Upper lobe of right lung (tissue), 1 donor: ENCODE measurements around the gene EPB41L5. TPM values are rescaled to one million over a fixed set of nuclear protein-coding genes. Genes with fewer than 3 reads are reported as not detected.
"Not testable (repeated sequence)": the region's sequence is repeated elsewhere in the genome, so short reads cannot be mapped to it uniquely, and the experiment has no call there.

Experiments
- ATAC-seq: fragments of 200-7000 bp; cut with Tn5 transposase; one replicate; pipeline ENCODE4 v1.9.1; 2020; ENCODE audit warnings: mild to moderate bottlenecking, moderate library complexity
- DNase-seq: peaks from one replicate; pipeline ENCODE4 v3.0.0-alpha.2; 2020
- H3K27ac ChIP-seq: fragments of 200-600 bp; one replicate; pipeline ENCODE4 v1.8.0; 2022
- H3K27me3 ChIP-seq: fragments of 200-600 bp; one replicate; pipeline ENCODE4 v1.8.0; 2022; ENCODE audit warnings: mild to moderate bottlenecking
- H3K36me3 ChIP-seq: fragments of 200-600 bp; one replicate; pipeline ENCODE4 v1.8.0; 2022
- H3K4me1 ChIP-seq: fragments of 200-600 bp; one replicate; pipeline ENCODE4 v1.8.0; 2022
- H3K4me3 ChIP-seq: fragments of 200-600 bp; one replicate; pipeline ENCODE4 v1.8.0; 2022; ENCODE audit warnings: mild to moderate bottlenecking
- H3K9me3 ChIP-seq: fragments of 200-600 bp; one replicate; pipeline ENCODE4 v1.8.0; 2022
- CTCF ChIP-seq: fragments of 200-600 bp; IDR thresholded peaks from one replicate; pipeline ENCODE4 v1.8.0; 2022; ENCODE audit warnings: antibody characterized with exemption
- intact Hi-C: fragments of 100-400 bp; cut with DNase I; formaldehyde crosslinking; loops from one replicate; pipeline ENCODE4 v1.11.0; 2022
- total RNA-seq: library from RNA; stranded (reverse); fragmentation: NEBNext Ultra II Directional; extraction: Animal tissue kit (Norgen Biotek cat#: 25700); gene quantifications from one replicate; pipeline ENCODE4 v1.2.1, GENCODE V29; 2021
- donor health status: DM: no; HTN: yes; CAD: no; lungs with severe emphysema.

Gene EPB41L5
- total RNA-seq, 1 donor from 2014 or later: 85.5 TPM

- Histone ChIP-seq H3K4me3 (no peak overlapping the region), H3K9me3 (no peaks in the 10 kb centered on the region), H3K4me1 (no peaks in the 10 kb centered on the region), H3K27ac (peak overlapping the region; percentile 5), H3K36me3 (no peaks in the 10 kb centered on the region), H3K27me3 (no peaks in the 10 kb centered on the region)
- peak; percentile 95 for ATAC-seq
- TF ChIP-seq CTCF: no peak
- intact Hi-C loops: no loop called here
- no peak for DNase-seq
These were observed 54.1 kb downstream of the EPB41L5 start for GRCh38 chr2:120066800-120067547.

DNA sequence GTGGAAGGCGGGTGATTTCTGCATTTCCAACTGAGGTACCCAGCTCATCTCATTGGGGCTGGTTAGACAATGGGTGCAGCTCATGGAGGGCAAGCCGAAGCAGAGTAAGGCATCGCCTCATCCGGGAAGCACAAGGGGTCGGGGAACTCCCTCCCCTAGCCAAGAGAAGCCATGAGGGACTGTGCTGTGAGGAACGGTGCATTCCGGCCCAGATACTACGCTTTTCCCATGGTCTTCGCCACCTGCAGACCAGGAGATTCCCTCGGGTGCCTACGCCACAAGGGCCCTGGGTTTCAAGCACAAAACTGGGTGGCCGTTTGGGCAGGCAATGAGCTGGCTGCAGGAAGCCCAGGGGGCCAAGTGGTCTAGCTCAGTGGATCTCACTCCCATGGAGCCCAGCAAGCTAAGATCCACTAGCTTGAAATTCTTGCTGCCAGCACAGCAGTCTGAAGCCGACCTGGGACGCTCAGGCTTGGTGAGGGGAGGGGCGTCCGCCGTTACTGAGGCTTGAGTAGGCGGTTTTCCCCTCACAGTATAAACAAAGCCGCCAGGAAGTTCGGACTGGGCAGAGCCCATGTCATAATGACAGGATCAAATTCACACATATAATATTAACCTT lies 55.3 kb downstream of the EPB41L5 start:
- ATAC-seq, H3K27me3 ChIP-seq, H3K9me3 ChIP-seq, H3K27ac ChIP-seq, H3K4me1 ChIP-seq, DNase-seq, H3K36me3 ChIP-seq, intact Hi-C loops, H3K4me3 ChIP-seq: not testable (repeated sequence)

DNA sequence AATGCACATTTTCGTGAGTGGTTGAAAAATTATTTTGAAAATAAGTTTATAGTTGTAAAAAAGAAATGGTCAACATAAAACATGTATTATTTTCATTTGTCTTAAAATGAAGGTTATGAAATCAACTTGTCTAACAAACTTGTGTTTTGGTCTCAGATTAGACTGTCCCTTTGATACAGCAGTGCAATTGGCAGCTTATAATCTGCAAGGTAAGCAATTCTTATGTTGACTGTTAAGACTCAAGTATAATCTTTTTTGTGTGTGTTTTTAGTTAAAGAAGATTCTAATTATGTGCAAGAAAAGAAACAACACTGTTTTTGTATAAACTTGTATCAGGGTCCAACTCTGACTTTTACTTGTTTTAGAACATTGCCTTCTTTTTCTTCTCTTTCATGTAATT lies 62.7 kb downstream of the EPB41L5 start:
- Histone ChIP-seq H3K27ac (no peak overlapping the region), H3K9me3 (no peaks in the 10 kb centered on the region), H3K4me3 (no peak overlapping the region), H3K27me3 (no peaks in the 10 kb centered on the region), H3K4me1 (no peaks in the 10 kb centered on the region), H3K36me3 (peaks cover 11% of the 10 kb centered on the region)
- no peak for DNase-seq
- intact Hi-C loops: no loop called here
- no peak for TF ChIP-seq CTCF
- no peak for ATAC-seq

DNA sequence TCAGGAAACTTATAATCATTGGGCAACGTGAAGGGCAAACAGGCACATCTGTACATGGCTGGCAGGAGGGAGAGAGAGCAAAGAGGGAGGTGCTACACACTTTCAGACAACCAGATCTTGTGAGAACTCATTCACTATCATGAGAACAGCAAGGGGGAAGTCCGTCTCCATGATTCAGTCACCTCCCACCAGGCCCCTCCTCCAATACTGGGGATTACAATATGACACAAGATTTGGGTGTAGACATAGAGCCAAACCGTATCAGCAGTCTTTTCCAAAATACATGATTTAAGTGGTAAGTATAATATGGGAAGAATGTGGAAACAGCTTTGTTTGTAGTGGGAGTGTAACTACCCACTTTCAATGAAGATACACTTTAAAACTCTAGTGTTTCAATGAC lies 65.0 kb downstream of the EPB41L5 start:
- Histone ChIP-seq H3K9me3 (no peaks in the 10 kb centered on the region), H3K4me1 (no peaks in the 10 kb centered on the region), H3K27me3 (no peaks in the 10 kb centered on the region), H3K4me3 (no peak overlapping the region), H3K27ac (no peak overlapping the region), H3K36me3 (peaks cover 11% of the 10 kb centered on the region)
- no peak for TF ChIP-seq CTCF
- DNase-seq (no peak), ATAC-seq (no peak)
- intact Hi-C loops: no loop called here

DNA sequence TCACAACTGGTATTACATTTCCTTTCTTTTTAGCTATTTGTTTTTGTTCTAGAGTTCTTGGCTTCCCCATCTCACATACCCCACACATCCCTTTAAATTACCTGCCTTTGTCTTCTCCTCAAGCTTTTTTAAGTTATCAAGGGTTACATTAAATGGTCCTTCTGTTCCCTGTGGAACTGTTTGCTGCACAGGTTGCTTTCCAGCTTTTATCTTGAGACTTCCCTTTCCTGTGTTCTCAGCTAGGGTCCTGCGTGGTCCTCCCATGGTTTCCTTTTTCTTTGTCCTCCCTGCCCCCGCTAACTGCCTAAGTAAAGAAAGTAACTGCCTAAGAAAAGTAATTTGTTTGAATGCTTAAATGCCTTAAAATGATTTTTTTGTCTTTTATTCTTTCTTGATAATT lies 66.8 kb downstream of the EPB41L5 start:
- Histone ChIP-seq H3K27ac (no peak overlapping the region), H3K36me3 (peaks cover 11% of the 10 kb centered on the region), H3K27me3 (no peaks in the 10 kb centered on the region), H3K4me1 (no peaks in the 10 kb centered on the region), H3K4me3 (no peak overlapping the region), H3K9me3 (no peaks in the 10 kb centered on the region)
- intact Hi-C loops: no loop called here
- DNase-seq (no peak), ATAC-seq (no peak)
- no peak for TF ChIP-seq CTCF

DNA sequence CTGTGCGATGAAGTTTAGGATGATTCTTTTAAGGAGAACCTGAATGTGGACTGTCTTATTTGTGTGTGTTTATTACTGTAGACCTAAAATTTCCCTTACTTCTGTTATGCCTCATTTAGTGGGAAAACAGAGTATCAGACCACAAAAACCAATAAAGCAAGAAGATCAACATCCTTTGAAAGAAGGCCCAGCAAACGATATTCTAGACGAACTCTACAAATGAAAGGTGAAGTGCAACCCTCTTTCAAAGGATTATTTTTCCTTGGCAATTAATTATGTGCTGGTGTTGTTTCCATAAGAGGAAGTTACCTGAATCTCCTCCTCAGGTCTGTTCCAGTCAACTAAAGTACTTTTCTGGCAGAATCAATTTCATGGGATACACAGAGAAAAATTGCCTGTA lies 78.6 kb downstream of the EPB41L5 start:
- Histone ChIP-seq H3K4me1 (no peaks in the 10 kb centered on the region), H3K27me3 (no peaks in the 10 kb centered on the region), H3K36me3 (peaks cover 24% of the 10 kb centered on the region), H3K4me3 (no peak overlapping the region), H3K9me3 (no peaks in the 10 kb centered on the region), H3K27ac (no peak overlapping the region)
- TF ChIP-seq CTCF: no peak
- DNase-seq (no peak), ATAC-seq (no peak)
- intact Hi-C loops: no loop called here
